Astrocyte (in vitro differentiated cells and primary cell): ENCODE data around the gene ZNF469.

Experiments used
- EZH2 ChIP-seq: IDR thresholded peaks from 2 replicates; pipeline ENCODE4 v1.6.1; 2012; ENCODE audit warnings: mild to moderate bottlenecking, low read length, inconsistent platforms; ENCODE audit not compliant: insufficient read depth
- TF ChIP-seq, protein P1 (sequence below): IDR thresholded peaks from 2 replicates; pipeline ENCODE4 v1.5.1; 2011; ENCODE audit warnings: low read depth, mild to moderate bottlenecking, inconsistent platforms, low read length, moderate library complexity; ENCODE audit not compliant: insufficient read depth

DNA sequence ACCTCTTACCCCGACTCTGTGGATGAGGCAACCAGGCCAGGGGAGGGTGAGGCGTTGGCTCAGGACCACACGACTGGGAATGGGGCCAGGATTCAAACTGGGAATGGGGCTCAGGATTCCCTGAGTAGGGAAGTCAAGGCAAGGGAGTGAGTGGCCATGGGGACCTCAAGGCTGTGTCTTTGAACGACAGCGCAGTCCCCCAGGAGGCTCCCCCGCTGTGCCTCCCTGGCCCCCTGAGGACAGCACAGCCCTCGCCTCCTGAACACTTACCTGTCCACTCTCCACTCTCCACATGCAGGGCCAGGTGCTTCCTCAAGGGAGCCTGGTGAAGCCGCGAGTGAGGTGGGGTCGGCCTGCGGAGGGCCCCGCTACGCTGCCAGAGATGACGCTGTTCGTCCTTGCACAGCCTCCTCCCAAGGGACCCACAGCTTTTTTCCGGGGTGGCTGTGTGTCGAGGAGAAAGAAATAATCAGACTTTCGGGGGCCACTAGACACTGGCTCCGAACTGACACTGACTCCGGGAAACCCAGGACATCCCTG is 6.9 kb downstream of the ZNF469 start:
- TF ChIP-seq, protein P1, sequence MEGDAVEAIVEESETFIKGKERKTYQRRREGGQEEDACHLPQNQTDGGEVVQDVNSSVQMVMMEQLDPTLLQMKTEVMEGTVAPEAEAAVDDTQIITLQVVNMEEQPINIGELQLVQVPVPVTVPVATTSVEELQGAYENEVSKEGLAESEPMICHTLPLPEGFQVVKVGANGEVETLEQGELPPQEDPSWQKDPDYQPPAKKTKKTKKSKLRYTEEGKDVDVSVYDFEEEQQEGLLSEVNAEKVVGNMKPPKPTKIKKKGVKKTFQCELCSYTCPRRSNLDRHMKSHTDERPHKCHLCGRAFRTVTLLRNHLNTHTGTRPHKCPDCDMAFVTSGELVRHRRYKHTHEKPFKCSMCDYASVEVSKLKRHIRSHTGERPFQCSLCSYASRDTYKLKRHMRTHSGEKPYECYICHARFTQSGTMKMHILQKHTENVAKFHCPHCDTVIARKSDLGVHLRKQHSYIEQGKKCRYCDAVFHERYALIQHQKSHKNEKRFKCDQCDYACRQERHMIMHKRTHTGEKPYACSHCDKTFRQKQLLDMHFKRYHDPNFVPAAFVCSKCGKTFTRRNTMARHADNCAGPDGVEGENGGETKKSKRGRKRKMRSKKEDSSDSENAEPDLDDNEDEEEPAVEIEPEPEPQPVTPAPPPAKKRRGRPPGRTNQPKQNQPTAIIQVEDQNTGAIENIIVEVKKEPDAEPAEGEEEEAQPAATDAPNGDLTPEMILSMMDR = no peak
- TF ChIP-seq EZH2 = no peak
